GM19467 (cell line): ENCODE data around the gene SNRPE.

Experiments
- ATAC-seq: cut with Tn5 transposase; IDR thresholded peaks from one replicate; pipeline ENCODE4 v1.9.1; 2021; ENCODE audit warnings: mild to moderate bottlenecking, moderate library complexity; ENCODE audit not compliant: unreplicated experiment

SNRPE gene

GRCh38 chr1:203878422-203878821, 17.0 kb downstream of the SNRPE start:
- no peak for ATAC-seq

- no peak for ATAC-seq
These were observed 19.2 kb downstream of the SNRPE start for GRCh38 chr1:203880606-203881005.

GRCh38 chr1:203888807-203889251, 27.4 kb downstream of the SNRPE start:
- no peak for ATAC-seq

GRCh38 chr1:203891950-203892349, 30.6 kb downstream of the SNRPE start:
- ATAC-seq: no peak

GRCh38 chr1:203898458-203899352, 37.3 kb downstream of the SNRPE start:
- ATAC-seq: no peak

GRCh38 chr1:203899353-203899716, 37.9 kb downstream of the SNRPE start:
- no peak for ATAC-seq

- ATAC-seq: no peak
These were observed 38.7 kb downstream of the SNRPE start for GRCh38 chr1:203899869-203900714.

- ATAC-seq: no peak
These were observed 40.2 kb downstream of the SNRPE start for GRCh38 chr1:203901581-203901980.

- ATAC-seq: no peak
These were observed 43.9 kb downstream of the SNRPE start for GRCh38 chr1:203905275-203905674.

- ATAC-seq: no peak
These were observed 45.5 kb downstream of the SNRPE start for GRCh38 chr1:203906932-203907331.

- no peak for ATAC-seq
These were observed 46.5 kb downstream of the SNRPE start for GRCh38 chr1:203907901-203908300.

- no peak for ATAC-seq
These were observed 50.4 kb downstream of the SNRPE start for GRCh38 chr1:203911806-203912205.

GRCh38 chr1:203913073-203913521, 51.7 kb downstream of the SNRPE start:
- ATAC-seq: no peak

GRCh38 chr1:203914292-203914691, 52.9 kb downstream of the SNRPE start:
- ATAC-seq: no peak

GRCh38 chr1:203915811-203916210, 54.4 kb downstream of the SNRPE start:
- ATAC-seq: no peak

- ATAC-seq: no peak
These were observed 55.4 kb downstream of the SNRPE start for GRCh38 chr1:203916756-203917155.
